Measurements from ENCODE around the gene CTSA.

GRCh38 chr20:45867819-45868176, 23.3 kb upstream of the CTSA start:
- TF ChIP-seq EZH2phosphoT487 (IDR thresholded peaks at IDR 0.05; ENCODE audit: unreplicated experiment) (no peak), CTCF (conservative IDR thresholded peaks at IDR 0.05; ENCODE audit: low read depth in 2 of 2) (no peak), POLR2AphosphoS5 (IDR thresholded peaks at IDR 0.05; ENCODE audit: low read depth) (no peak), ZNF462 (CRISPR knock-in tag; IDR thresholded peaks at IDR 0.05) (no peak), EZH2 (IDR thresholded peaks at IDR 0.05; ENCODE audit: low read depth, unreplicated experiment) (no peak), REST (IDR thresholded peaks at IDR 0.05; ENCODE audit: unreplicated experiment) (no peak), ETS1 (IDR thresholded peaks at IDR 0.05) (no peak), CREB1 (CRISPR knock-in tag; IDR thresholded peaks at IDR 0.05; ENCODE audit: low read depth) (no peak), ZNF114 (CRISPR knock-in tag; IDR thresholded peaks at IDR 0.05) (no peak), ZNF331 (CRISPR knock-in tag; IDR thresholded peaks at IDR 0.05; ENCODE audit: low read depth) (no peak), JUNB (IDR thresholded peaks at IDR 0.05; ENCODE audit: unreplicated experiment) (no peak), STAT1 (IDR thresholded peaks at IDR 0.05; ENCODE audit: unreplicated experiment) (no peak)

Data from GM23338 (cell line).